Posterior vena cava (tissue), 2 donors: ENCODE data around the gene GFRA1. TPM values are rescaled to one million over a fixed set of nuclear protein-coding genes. Genes with fewer than 3 reads are reported as not detected.

Experiments
- DNase-seq: peaks from one replicate; pipeline ENCODE4 v3.0.0-alpha.2; 2020; ENCODE audit warnings: low spot score
- intact Hi-C, 2 donors: fragments of 100-400 bp; cut with DNase I; formaldehyde crosslinking; loops; one replicate each; pipeline versions ENCODE4 v1.14.1 to v1.14.2; 2022 to 2023
- long read RNA-seq, 2 donors: library from polyadenylated mRNA; unstranded; transcript quantifications; one replicate each; pipeline ENCODE4 v2.0.0, GENCODE V29; 2020 to 2021
- total RNA-seq, 2 donors: library from RNA; stranded (reverse); fragmentation: NEBNext Ultra II Directional; extraction: Animal tissue kit (Norgen Biotek cat#: 25700); gene quantifications; one replicate each; pipeline ENCODE4 v1.2.1, GENCODE V29; 2021
- donor health status: DM: yes; HTN: yes; CAD: no.
- donor health status: DM: yes; HTN: yes; CAD: no.

GFRA1 gene, protein sequence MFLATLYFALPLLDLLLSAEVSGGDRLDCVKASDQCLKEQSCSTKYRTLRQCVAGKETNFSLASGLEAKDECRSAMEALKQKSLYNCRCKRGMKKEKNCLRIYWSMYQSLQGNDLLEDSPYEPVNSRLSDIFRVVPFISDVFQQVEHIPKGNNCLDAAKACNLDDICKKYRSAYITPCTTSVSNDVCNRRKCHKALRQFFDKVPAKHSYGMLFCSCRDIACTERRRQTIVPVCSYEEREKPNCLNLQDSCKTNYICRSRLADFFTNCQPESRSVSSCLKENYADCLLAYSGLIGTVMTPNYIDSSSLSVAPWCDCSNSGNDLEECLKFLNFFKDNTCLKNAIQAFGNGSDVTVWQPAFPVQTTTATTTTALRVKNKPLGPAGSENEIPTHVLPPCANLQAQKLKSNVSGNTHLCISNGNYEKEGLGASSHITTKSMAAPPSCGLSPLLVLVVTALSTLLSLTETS
- 10 to 100 TPM; 16.4 to 18.6 TPM for total RNA-seq
- long read RNA-seq, donor 1, full-length matches to known transcripts: 1 of 6 reads
- long read RNA-seq, donor 1, partial matches to known transcripts: 2 of 6 reads
- long read RNA-seq, donor 1, other reads (novel, unspliced or antisense): 3 of 6 reads
- long read RNA-seq, donor 2, full-length matches to known transcripts: 7 of 19 reads
- long read RNA-seq, donor 2, partial matches to known transcripts: 0 of 19 reads
- long read RNA-seq, donor 2, other reads (novel, unspliced or antisense): 12 of 19 reads

DNA sequence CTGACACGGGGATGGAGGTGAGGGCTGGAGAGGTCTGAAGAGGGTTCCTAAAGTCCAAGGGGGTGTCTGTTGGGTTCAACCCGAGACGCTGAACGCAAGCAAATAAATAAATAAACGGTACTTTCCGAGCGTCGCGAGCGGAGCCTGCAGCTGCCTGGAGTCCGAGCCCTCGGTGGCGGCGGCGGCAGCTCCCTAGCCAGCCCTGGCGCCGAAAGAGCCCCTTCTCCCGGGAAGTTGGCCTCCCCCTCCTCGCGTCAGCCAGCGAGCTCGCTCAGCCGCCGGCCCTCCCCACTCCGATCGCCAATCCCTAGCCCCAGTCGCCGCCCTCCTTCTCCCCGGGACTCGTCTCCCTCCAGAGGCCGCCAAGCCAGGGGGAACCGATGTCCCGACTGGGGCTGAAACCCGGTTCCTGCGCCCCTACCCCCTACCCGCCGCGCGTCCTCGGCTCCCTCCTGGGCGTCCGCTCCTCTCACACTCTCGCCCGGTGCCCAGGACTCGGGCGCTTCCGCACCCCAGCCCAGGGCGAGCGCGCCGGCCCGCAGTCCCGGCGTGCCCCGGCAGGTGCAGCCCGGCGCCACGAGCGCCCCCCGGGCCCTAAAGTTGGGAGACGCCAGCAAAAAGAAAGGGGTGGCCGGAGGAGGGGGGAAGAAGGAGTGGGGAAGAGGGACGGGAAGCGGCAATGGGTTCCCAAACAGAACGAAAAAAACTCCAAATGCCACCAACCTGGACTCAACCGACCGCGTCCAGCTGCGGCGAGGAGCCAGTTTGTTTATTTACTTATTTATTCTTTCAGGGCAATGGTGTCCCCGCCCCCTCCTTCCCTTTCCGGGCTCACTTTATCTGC, at the start of gene GFRA1:
Gene GFRA1, minus strand, starts transcription at position 767 of the 844 bp plus-strand sequence. CDS start 1,177 bp downstream, outside the sequence.
- no peak for DNase-seq
- intact Hi-C loops: no loop called here

DNA sequence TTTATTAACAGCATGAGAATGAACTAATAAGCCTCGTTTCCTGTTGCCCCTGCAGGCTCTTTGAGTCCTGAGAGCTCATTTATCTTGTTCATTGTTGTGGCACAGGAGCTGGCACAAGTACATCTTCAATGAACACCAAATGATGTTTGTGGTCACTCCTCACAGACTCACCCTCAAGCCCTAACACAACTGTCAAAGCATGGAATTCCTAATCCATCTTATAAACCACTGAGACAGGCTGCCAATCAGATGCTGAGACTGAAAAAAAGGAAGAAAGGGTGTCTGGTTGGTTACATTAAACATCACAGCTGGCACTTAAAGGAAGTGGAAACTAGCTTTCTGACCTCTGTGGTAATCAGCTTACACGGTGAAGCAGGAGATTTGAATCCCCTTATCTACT, 43.5 kb upstream of the GFRA1 start:
- intact Hi-C loops: no loop called here
- DNase-seq: no peak

DNA sequence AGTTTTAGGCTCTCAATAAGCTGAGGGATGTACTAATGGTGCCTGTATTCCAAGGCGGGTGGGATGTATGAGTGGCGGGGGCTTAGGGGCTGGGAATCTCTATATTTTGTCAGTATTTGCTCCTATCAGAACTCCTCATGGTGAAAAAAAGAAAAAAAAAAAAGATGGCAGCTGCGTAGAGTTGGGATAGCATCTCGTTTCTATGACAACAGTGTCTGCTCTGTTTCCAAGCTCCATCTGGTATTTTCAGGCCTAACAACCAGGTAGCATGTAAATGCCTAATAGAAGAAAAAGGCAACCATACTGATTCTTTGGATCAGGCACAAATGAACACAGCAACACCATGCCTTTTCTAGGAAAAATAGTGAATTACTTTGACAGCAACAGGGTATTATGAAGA, 39.5 kb upstream of the GFRA1 start:
- DNase-seq: no peak
- intact Hi-C loops: no loop called here

DNA sequence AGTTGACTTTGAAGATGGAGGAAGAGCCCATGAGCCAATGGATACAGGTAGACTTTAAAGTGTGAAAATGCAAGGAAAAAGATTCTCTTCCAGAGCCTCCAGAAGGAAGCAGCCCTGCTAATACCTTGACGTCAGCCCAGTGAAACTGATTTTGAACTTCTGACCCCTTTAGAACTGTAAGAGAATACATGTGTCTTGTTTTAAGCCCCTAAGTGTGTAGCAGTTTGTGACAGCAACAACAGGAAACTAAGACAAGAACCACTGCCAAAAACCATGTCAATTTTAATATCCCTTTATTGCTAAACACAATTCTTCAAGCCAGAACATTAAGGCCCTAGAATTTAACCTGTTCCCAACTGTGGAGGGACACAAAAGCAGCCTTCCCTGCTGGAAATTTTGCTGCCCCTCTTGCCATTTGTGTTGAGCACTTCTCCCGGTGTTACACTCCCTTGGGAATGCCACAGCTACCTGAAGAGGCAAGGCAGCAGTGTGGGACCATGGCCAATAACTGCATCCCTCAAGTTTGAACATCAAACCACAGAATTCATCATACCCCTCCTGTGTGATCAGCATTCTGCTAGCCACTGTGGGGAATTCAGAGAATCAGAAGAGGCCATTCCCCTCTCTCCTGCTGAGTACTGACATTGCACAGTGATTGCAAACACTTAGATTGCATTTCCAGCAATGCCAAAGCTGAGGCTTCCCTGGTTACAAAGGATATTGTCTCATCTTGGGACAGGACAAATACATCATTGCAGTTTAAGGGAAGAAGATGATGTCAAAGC, 38.9 kb upstream of the GFRA1 start:
- DNase-seq: no peak
- intact Hi-C loops: no loop called here

DNA sequence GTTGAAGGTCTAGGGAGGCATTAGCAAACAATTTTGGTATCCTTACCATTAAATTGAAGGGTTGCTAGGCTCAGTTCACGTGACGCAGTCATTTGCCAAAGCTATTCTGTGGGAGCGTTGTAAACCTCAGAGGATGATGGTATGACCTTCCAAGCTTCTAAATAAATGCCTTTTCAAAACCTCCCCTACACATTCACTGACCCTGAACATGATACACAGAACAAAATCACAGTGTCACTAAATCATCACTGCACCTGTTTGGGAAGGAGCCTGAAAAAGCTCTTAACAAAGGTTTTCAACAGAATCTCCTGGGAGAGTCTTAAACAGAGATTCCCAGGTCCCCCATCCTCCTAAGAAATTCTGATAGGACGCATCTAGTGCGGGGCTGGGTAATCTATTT, 38.0 kb upstream of the GFRA1 start:
- intact Hi-C loops: no loop called here
- no peak for DNase-seq

DNA sequence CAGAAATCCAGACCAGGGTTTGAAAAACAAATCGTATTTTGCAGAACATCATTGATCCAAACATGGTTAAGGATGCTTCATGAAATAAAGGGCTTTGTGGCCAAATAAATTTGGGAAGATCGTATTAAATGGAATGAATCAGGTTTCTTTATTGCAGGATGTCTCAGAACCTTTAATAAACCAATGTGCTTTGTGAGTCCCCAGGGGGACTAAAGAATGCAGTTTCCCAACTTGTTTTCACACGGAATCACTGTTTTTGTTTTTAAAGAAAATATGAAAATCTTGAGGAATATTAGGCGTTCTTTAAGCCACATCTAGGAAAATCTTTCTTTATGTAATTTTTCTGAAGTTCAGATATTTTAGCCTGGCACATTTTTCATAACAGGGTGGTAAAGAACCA, 34.4 kb upstream of the GFRA1 start:
- no peak for DNase-seq
- intact Hi-C loops: no loop called here

DNA sequence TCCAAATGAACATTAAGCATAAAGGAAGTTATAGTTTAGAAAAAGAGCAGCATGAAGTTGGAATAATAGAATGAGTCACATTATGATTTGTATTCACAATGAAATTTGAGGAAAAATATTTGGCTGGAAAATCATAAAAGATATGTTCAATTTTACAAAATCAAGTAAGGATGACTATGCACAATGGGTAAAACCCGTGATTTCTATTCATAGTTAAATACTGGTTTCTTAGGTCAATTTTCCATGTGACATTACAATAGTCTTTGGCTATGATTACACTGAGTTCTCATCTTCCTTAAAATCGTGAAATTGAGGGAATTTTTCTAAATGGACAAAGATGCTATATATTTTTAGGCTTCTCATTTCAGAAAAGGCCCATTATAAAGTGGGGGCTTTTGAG, 33.8 kb upstream of the GFRA1 start:
- DNase-seq: no peak

DNA sequence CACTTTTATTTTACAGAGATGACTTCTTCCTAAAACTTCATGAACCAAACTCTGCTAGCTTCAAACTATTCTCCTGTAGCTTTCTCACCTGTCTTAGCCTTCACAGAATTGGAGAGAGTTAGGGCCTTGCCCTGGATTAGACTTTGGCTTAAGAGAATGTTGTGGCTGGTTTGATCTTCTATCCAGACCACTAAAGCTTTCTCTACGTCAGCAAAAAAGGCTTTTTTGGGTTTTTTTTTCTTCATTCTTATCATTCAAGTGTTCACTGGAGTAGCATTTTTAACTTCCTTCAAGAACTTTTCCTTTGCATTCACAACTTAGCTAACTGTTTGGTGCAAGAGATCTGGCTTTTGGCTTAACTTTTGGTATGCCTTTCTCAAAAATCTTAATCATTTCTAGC, 31.9 kb upstream of the GFRA1 start:
- no peak for DNase-seq
- intact Hi-C loops: no loop called here

More for the DNA sequence above, 33.8 kb upstream of the GFRA1 start:
- intact Hi-C loops: no loop called here

DNA sequence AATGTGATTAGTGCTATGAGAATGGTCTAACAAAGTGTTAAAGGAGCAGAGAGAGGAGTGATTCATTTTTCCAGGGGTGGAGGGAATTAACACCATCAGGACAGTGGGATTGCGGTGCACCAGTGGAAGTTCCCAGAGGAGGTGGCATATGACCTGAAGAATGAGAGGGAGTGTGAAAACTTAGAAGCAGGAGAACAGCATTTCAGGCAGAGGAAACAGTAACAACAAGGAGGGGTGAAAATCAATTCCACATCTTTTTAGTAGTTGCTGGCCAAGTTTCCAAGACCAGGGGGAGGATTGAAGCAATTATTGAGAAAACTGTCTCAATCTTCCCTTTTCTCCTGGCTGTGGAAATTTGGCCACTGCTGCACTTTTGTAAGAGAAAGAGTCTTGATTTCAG, 27.5 kb upstream of the GFRA1 start:
- intact Hi-C loops: no loop called here
- no peak for DNase-seq

DNA sequence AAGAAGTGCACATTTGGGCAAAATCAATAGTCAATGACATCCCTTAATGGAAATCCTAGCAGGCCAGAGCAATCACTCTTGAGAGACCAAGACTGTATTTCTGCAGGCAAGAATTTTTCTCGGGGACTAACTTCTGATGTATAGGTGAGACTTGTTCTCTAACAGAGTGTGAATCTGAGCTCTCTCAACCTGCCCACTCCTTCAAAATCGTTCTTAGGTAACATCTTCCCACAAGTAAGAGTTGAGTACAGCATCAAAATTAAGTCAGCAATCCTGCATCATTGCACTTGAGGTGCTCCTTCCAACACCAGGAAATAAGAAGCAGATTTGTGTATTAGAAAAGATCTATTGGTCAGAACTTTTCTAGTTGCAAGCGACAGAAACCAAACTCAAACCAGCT, 25.6 kb upstream of the GFRA1 start:
- intact Hi-C loops: no loop called here
- DNase-seq: no peak

DNA sequence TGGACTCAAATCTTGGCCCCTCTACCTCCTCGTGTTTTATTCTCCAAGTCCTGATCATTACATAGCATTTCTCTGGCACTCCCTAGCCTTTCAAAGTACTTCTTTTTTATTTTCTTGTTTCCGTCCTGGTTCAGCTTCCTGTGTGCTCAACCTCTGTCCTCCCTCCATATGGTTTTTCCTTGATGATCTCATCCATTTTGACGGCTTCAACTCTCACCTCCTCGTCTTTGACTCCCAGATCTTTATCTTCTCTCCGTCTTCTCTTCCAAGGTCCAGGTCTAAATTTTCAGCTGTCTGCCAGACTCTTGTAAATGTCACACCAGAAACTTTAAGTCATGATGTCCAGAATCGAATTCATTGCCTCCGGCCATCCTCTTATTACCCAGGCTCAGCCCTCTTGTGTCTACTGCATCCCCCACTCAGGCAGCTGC, 23.3 kb upstream of the GFRA1 start:
- DNase-seq: no peak
- intact Hi-C loops: no loop called here

DNA sequence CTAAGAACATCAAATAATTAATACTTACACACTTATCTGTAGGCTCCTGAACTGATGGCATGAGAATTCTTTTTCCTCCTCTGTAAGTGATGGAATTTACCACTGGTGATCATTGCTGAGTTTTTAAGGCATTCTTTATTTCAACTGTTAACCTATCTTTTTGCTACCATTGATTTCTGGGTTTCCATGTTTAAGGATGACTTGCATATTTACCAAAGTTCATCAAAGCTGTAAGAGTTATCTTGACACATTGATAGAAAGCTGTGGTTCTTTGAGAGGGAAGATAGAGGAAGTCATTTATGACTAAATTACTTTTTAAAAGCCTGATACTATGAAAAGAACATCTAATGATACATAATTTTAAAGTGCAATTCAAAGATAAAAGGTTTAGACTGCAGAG, 19.5 kb upstream of the GFRA1 start:
- intact Hi-C loops: no loop called here
- no peak for DNase-seq

DNA sequence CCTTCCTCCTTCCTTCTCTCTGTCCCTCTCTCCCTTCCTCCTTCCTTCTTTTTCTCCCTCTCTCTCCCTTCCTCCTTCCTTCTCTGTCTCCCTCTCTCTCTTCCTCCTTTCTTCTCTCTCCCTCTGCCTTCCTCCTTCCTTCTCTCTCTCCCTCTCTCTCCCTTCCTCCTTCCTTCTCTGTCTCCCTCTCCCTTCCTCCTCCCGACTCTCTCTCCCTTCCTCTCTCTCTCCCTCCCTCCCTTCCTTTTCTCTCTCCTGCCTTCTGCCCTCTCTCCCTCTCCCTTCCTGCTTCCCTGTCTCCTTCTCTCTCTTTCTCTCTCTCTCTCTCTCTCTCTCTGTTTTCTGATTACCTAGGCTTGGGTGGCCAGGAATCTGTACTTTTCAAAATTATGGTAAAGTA, 16.6 kb upstream of the GFRA1 start:
- DNase-seq: no peak
- intact Hi-C loops: loop anchor here in 1 of 2 donors (10.0 kb wide), 2 partner anchors 485 to 575 kb away; no protein-coding TSS in a partner anchor

DNA sequence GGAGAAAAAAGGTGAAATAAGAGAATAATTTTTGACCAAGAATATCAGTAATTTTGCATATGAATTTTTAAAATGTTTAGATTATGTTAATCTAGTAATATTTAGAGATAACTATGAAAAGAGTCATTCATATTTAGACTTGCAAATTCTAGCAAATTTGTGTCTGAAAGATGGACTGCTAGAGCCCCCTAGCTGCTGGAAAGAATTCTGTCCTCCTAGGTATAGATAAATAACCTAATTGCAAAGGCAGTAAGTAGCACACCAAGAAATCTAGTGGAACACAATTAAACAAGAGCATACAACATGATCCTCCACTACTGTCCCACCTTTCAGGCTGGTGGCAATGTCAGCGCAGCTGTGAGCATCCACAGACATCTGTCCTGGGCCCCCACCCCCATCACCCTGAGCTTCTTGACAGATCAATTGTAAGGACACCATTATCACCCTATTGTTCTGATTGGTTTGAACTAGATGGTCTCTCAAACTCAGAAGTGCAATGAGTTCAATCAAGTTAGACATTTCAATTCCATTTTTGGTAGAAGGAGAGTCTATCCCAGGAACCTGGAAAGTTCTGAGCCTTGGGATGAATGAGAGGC, 15.0 kb upstream of the GFRA1 start:
- DNase-seq: no peak
- intact Hi-C loops: loop anchor here in 1 of 2 donors (10.0 kb wide), 2 partner anchors 483 to 573 kb away; no protein-coding TSS in a partner anchor

DNA sequence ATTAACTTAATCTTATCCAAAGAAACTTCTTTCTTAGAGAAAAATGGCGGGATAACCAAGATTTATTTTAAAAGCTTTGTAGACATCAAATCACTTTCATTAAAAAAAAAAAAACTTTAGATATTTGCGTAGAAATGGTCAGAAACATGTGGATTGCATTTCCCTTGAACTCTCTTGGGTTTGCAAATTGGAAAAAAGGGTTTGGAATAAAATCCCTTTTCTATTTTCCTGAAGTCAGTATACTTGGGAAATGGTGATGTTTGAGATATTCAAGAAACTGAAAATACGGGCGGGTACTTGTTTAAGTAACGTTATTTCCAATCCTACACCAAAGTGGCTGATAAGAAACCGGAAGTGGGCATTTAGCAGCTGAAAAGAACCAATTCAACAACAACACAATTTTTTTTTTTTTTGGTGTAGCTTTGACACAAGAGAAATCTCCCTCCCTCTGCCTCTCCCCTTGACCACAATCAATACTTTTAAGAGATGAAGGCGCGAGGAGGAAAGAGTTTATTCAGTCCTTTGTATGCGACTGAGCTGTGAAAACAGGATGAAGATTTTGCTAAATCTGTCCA, 13.7 kb upstream of the GFRA1 start:
- no peak for DNase-seq
- intact Hi-C loops: loop anchor here in 1 of 2 donors (10.0 kb wide), 2 partner anchors 482 to 572 kb away; no protein-coding TSS in a partner anchor

DNA sequence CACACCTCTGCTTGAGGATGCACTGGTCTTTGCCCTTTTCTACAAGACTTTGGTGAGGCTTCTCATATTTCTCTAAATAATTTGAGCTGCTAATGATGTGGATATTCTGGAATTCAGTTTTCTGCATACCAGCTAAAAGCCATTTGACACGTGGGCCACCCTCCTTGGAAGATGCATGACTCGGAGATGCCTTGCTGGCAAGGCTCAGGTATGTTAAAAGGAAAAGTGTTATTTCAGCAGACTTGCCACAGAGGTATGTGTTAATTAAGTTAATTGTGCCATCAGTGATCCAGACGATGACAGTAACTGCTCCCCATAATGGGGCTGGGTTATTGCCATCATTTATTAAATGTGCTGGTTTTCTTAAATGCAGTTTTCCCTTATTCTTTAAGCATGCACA, 8.8 kb upstream of the GFRA1 start:
- DNase-seq: no peak
- intact Hi-C loops: loop anchor here in 1 of 2 donors (10.0 kb wide), 2 partner anchors 477 to 567 kb away; no protein-coding TSS in a partner anchor

DNA sequence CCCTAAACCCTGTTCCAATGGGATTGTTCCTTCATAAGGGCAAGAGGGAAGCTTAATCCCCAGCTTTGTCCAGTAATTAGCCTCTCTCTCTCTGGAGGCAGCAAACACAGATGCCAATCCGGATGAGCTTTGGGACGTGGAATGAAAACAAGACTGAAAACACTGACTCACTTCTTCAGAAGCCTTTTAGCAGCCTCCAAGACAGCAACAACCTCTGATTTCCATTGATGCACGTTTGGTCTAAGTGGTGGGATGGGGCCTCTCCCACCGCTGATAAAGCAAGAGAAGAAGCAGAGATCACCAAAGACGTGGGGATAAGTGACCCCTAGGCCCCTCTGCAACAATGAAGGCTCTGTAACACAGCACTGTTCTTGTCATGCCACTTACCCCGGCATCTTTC, 5.8 kb upstream of the GFRA1 start:
- no peak for DNase-seq
- intact Hi-C loops: no loop called here

DNA sequence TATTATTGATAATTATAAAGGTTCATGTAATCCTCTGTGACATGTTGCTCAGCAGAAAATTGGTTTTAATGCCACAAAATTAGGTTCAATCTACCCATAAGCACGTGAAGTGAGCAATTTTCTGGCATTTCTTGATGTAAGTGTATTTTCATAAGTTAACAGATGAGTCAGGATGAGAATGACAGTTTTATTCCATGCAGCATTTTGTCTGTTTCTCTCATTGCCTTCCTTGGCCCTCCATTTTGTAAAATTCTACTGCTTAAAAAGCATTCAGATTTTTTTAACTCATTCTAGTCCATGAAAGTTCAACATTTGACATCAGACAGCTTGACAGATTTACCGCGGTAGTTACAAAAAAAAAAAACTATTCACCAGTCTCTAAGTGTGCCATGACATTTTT, 4.0 kb upstream of the GFRA1 start:
- intact Hi-C loops: no loop called here
- no peak for DNase-seq
